ENCODE results near the gene YWHAE. TPM values are rescaled to one million over a fixed set of nuclear protein-coding genes. Genes with fewer than 3 reads are reported as not detected.
"Not testable (repeated sequence)": the region's sequence is repeated elsewhere in the genome, so short reads cannot be mapped to it uniquely, and the experiment has no call there.

Gene YWHAE
- total RNA-seq, 1 experiment from 2014 or later: 1,033 TPM

GRCh38 chr17:1420163-1420562 lies 20.1 kb upstream of the YWHAE start (continued):
- TF ChIP-seq ZBTB21 (CRISPR knock-in tag; IDR thresholded peaks at IDR 0.05; ENCODE audit: borderline replicate concordance) (no peak), ZNF263 (CRISPR knock-in tag; IDR thresholded peaks at IDR 0.05; ENCODE audit: low read depth) (no peak), GRHL2 (CRISPR knock-in tag; IDR thresholded peaks at IDR 0.05; ENCODE audit: insufficient replicate concordance, severe bottlenecking) (no peak), USF1 (CRISPR knock-in tag; IDR thresholded peaks at IDR 0.05) (no peak), ZNF232 (CRISPR knock-in tag; IDR thresholded peaks at IDR 0.05) (no peak), JAZF1 (CRISPR knock-in tag; IDR thresholded peaks at IDR 0.05) (no peak), CREM (CRISPR knock-in tag; IDR thresholded peaks at IDR 0.05) (no peak)

DNA sequence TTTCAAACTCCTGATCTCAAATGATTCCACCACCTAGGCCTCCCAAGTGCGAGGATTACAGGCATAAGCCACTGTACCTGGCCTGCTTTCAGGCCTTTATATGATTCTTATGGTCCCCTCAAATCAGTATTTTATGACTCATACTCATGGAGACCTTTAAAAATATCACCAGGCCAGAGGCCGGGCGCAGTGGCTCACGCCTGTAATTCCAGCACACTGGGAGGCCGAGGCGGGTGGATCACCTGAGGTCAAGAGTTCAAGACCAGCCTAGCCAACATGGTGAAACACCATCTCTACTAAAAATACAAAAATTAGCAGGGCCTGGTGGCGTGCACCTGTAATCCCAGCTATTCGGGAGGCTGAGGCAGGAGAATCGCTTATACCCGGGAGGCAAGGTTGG lies 18.5 kb upstream of the YWHAE start:
- not testable (repeated sequence) for H3K4me1 Mint-ChIP-seq; H3K27ac Mint-ChIP-seq; H3K27me3 Mint-ChIP-seq (ENCODE audit: low read depth); H3K9me3 Mint-ChIP-seq; ATAC-seq; H3K4me3 Mint-ChIP-seq; DNase-seq (ENCODE audit: low spot score)
- H3K36me3 Mint-ChIP-seq: peaks cover 22% of the 10 kb centered on the region
- POLR2A ChIA-PET: interaction anchor here (0.6 kb wide), 1 partner anchor 33 kb away, joined by 4 read pairs; no protein-coding TSS in a partner anchor
- CTCF ChIA-PET: interaction anchor here (1.0 kb wide), 1 partner anchor 53 kb away, joined by 3 read pairs; no protein-coding TSS in a partner anchor

DNA sequence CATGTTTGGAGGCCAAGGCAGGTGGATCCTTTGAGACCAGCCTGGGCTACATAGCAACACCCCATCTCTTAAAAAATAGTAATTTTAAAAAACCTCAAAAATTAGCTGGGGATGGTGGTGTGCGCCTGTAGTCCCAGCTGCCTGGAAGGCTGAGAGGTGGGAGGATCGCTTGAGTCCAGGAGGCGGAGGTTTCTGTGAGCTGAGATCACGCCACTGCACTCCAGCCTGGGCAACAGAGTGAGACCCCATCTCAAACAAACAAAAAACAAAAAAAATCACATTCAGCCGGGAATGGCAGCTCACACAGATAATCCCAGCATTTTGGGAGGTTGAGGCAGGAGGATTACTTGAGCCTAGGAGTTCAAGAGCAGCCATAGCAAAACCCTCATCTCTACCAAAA lies 16.4 kb upstream of the YWHAE start:
- POLR2A ChIA-PET: no interaction called here
- 0 out of 2 replicates have a peak, but pooled peaks have one; percentile 64 for TF ChIP-seq ZNF121 (CRISPR knock-in tag; IDR thresholded peaks at IDR 0.05)
- no peak for TF ChIP-seq ELF4 (CRISPR knock-in tag; IDR thresholded peaks at IDR 0.05; ENCODE audit: low read depth)
- Mint-ChIP-seq H3K27ac (no peak overlapping the region), H3K36me3 (peaks cover 5% of the 10 kb centered on the region), H3K4me3 (no peak overlapping the region), H3K4me1 (no peaks in the 10 kb centered on the region), H3K9me3 (no peaks in the 10 kb centered on the region), H3K27me3 (ENCODE audit: low read depth) (no peaks in the 10 kb centered on the region)
- DNase-seq (ENCODE audit: low spot score) (no peak), ATAC-seq (no peak)
- CTCF ChIA-PET: interaction anchor here (0.7 kb wide), 1 partner anchor 306 kb away, joined by 3 read pairs; no protein-coding TSS in a partner anchor

DNA sequence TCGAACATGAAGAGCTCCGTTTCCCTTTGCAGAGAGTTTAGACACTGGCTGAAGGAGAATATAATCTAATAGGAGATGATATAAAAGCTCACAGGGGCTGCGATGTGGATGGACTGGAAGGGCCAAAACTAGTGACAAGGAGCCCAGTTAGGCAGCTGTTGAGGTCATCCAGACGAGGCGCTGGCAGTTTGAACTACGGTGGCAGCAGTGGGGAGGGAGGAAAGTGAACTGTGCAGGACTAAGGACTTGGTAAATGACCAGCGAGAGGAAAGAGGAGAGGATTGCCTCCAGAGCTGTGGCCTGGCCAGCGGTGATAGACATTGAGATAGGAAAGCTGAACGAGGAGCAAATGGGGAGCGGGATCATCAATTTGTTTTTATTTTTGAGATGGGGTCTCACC lies 14.6 kb upstream of the YWHAE start:
- ChIA-PET POLR2A (no interaction called here), CTCF (interaction anchor here (0.9 to 2.6 kb wide), 4 partner anchors 49 to 227 kb away, joined by 3 to 10 read pairs (median 4); no protein-coding TSS in a partner anchor)
- Mint-ChIP-seq H3K4me3 (no peak overlapping the region), H3K9me3 (no peaks in the 10 kb centered on the region), H3K4me1 (no peaks in the 10 kb centered on the region), H3K27ac (peak overlapping the region; percentile 15; the same call in 1 of the 2 replicates), H3K36me3 (no peaks in the 10 kb centered on the region), H3K27me3 (ENCODE audit: low read depth) (no peaks in the 10 kb centered on the region)
- no peak for TF ChIP-seq ZBTB21 (CRISPR knock-in tag; IDR thresholded peaks at IDR 0.05; ENCODE audit: borderline replicate concordance)
- no peak for TF ChIP-seq ZNF423 (CRISPR knock-in tag; IDR thresholded peaks at IDR 0.05)
- TF ChIP-seq SMAD3 (CRISPR knock-in tag; IDR thresholded peaks at IDR 0.05; ENCODE audit: borderline replicate concordance): no peak
- ATAC-seq: no peak
- DNase-seq (ENCODE audit: low spot score): no peak

GRCh38 chr17:1414001-1414574 lies 14.1 kb upstream of the YWHAE start:
- peak overlapping the region; percentile 3; the same call in 1 of the 2 replicates for H3K27ac Mint-ChIP-seq
- TF ChIP-seq MAX (CRISPR knock-in tag; IDR thresholded peaks at IDR 0.05): no peak
- TF ChIP-seq EMX1 (CRISPR knock-in tag; IDR thresholded peaks at IDR 0.05): no peak
- TF ChIP-seq GABPB1 (CRISPR knock-in tag; IDR thresholded peaks at IDR 0.05): no peak
- TF ChIP-seq JUN (CRISPR knock-in tag; IDR thresholded peaks at IDR 0.05): no peak
- TF ChIP-seq, protein P1, sequence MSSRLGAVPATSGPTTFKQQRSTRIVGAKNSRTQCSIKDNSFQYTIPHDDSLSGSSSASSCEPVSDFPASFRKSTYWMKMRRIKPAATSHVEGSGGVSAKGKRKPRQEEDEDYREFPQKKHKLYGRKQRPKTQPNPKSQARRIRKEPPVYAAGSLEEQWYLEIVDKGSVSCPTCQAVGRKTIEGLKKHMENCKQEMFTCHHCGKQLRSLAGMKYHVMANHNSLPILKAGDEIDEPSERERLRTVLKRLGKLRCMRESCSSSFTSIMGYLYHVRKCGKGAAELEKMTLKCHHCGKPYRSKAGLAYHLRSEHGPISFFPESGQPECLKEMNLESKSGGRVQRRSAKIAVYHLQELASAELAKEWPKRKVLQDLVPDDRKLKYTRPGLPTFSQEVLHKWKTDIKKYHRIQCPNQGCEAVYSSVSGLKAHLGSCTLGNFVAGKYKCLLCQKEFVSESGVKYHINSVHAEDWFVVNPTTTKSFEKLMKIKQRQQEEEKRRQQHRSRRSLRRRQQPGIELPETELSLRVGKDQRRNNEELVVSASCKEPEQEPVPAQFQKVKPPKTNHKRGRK (CRISPR knock-in tag; IDR thresholded peaks at IDR 0.05; ENCODE audit: borderline replicate concordance): no peak
- TF ChIP-seq, protein P2, sequence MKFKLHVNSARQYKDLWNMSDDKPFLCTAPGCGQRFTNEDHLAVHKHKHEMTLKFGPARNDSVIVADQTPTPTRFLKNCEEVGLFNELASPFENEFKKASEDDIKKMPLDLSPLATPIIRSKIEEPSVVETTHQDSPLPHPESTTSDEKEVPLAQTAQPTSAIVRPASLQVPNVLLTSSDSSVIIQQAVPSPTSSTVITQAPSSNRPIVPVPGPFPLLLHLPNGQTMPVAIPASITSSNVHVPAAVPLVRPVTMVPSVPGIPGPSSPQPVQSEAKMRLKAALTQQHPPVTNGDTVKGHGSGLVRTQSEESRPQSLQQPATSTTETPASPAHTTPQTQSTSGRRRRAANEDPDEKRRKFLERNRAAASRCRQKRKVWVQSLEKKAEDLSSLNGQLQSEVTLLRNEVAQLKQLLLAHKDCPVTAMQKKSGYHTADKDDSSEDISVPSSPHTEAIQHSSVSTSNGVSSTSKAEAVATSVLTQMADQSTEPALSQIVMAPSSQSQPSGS (CRISPR knock-in tag; IDR thresholded peaks at IDR 0.05; ENCODE audit: borderline replicate concordance, low read depth): no peak
- no peak for TF ChIP-seq PRDM15 (CRISPR knock-in tag; IDR thresholded peaks at IDR 0.05)

More at GRCh38 chr17:1414001-1414574, 14.1 kb upstream of the YWHAE start:
- Mint-ChIP-seq H3K27me3 (ENCODE audit: low read depth) (no peaks in the 10 kb centered on the region), H3K4me1 (no peaks in the 10 kb centered on the region), H3K9me3 (no peaks in the 10 kb centered on the region), H3K36me3 (no peaks in the 10 kb centered on the region), H3K4me3 (no peak overlapping the region)
- ChIA-PET CTCF (interaction anchor here (0.9 to 2.6 kb wide), 4 partner anchors 49 to 227 kb away, joined by 3 to 10 read pairs (median 4); no protein-coding TSS in a partner anchor), POLR2A (no interaction called here)
- DNase-seq (ENCODE audit: low spot score) (no peak), ATAC-seq (no peak)

Data from WTC11 (cell line).